A204.1 (cell line): Measurements from ENCODE around the gene DNAJB6.

Source experiments
- FAIRE-seq: peaks from 2 replicates; lab custom pipeline; 2012; peaks lifted over from hg19 to GRCh38; lab: Jason Lieb, UNC

The DNAJB6 gene

DNA sequence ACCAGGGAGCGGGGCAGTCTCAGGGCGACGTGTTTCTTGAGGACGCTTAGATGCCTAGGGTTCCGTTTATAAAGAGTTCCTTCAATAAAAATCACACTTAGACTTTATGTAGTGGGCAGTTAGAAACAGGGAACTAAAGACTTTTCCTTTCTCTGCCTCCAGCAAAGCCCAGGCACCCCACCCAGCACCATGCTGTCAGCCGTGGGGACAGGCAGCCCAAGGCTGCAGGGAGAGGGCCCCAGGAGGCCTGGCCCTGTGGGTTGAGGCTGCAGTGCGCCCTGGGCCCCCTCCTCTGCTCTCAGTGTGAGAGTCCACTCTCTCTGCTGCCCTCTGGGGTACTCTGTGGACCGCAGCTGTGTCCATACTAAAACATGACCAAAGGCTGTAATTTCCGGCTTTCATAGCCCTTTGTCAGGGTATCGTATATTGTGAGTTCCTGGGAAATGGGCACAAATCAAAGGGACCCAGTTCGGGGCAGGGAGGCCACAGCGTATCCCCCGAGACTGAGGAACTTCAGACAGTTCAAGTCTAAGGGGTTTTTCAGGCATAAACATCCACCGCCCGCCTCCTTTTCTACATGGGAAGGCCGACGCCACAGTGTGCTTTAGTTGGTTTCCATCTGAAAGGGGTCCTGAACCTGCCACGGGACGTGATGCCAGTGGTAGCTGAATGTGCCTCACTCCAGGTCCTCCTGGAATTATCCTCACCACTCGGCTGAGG is 59.7 kb downstream of the DNAJB6 start:
- no peak for FAIRE-seq

DNA sequence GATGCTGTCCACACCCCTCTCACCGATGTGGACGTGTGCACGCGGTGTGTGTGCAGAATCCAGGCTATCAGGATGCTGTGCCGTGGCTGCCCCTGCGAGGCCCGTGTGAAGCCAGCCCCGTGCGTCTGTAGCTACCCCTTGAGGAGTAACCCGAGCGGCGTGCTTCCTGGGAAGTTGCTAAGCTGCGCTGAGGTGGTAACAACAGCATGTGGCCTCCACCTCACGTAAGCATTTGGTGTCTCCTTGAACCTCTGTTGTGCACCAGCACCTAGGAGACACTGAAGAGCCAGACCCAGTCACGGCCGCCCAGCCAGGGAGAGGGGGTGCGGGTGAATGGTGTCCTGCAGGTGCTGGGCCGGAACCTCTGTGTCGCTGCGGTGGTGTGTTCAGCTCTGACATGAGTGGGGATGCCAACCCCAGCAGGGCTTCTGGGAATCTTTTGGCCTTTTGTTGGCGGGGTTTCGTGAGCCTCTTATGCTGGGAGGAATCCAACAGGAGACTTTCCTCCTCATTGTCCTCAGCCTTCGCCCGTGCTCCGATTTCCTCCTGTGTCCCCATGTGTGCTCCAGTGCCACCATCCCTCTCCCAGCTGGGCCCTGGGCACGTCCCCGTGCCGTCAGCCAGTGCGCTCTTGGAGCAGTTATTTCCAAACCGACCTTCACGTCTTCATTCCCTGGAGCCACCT is 60.4 kb downstream of the DNAJB6 start:
- FAIRE-seq: no peak

DNA sequence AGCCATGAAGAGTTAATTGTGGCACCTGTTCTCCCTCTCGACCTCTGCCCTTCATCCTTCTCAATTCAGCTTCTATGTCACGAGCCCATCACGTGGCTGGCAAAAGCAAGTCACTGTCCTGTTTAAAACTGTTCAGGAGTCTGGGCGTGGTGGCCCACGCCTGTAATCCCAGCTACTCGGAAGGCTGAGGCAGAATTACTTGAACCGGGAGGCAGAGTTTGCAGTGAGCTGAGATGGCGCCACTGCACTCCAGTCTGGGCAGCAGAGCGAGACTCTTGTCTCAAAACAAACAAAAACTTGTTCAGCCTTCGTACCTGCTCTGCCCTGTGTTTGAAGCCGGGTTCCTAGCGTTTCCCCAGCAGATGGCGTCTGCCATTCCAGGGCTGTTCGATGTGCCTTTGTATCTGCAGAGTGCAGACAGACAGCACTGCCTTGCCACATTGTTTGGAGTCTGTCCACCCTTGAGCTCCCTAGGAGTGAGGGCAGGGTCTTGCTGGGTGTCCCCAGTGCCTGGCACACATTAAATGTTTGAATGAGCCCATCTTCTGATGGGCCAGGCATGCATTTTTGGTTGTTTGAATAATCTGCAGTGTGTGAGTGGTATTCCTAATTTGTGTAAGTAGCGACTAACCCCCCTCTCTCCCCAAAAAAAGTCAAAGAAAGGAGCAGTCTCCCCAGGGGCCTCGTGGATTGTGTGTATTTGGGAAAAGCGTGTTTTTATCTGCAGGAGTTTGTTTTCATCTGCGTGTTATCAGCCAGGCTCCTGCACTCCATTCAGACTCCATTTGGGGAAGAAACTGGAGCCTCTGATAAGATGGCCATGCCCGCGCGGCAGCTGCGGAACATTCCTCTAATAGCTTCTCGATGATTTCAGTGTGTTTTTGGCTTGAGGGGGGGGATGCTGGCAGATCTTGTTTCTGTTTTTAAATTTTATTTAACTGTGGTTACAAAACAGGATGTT is 61.2 kb downstream of the DNAJB6 start:
- FAIRE-seq: no peak

DNA sequence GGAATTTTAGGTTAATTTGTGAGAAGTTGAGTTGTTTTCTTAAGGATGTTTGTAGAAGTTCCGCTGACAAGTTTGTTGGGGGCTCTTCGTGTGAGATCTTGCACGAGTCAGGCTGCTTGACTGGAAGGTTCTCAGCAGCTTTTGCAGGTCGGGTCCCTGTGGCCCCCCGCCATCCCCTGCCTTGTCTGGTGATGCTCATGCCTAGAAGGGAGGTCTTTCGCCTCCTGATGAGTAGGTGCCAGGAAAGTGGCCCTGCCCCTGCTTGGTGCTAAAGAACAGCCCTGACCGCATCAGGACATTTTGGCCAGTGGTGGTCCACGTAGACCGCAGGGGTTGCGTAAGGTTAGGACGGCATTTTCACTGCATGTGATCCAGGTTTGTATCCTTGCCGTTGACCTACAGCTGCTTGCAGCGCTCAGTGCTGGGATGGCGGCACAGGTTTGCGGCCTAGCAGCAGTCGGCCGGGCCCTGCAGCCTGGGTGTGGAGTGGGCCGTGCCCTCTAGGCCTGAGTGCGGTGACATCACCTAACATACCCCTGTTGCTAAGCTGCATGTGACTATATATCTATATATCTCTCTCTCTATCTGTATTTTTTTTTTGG is 62.4 kb downstream of the DNAJB6 start:
- FAIRE-seq: no peak

DNA sequence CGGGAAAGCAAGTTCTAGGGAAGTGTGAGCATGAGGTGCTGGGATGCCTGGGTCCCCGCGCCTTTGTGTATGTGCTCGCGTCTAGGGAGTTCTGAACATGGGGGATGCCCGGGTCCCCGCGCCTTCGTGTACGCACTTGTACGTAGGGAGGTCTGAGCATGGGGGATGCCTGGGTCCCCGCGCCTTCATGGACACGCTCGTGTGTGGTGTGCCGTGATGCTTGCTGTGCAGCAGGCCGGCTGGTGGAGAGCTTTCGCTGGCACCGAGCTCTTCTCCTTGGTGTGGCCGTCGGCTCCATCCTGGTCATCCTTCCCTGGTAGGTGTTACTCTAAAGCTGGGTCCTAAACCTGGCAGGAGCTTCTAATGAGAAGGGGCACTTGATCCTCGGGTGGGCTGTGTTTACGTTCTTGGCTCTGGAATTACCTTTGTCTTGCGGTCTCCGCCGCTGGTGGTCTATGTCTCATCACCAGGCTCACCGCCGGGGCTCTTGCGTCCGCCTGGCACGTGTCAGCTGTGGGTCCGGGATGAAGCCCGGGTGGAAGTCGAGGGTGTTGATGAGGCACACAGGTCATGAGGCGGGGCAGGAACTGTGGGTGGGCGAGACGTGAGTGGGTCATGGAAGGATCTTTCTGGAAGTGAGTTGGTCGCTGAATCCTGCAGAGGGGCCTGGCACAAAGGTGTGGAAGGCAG is 63.5 kb downstream of the DNAJB6 start:
- FAIRE-seq: no peak

DNA sequence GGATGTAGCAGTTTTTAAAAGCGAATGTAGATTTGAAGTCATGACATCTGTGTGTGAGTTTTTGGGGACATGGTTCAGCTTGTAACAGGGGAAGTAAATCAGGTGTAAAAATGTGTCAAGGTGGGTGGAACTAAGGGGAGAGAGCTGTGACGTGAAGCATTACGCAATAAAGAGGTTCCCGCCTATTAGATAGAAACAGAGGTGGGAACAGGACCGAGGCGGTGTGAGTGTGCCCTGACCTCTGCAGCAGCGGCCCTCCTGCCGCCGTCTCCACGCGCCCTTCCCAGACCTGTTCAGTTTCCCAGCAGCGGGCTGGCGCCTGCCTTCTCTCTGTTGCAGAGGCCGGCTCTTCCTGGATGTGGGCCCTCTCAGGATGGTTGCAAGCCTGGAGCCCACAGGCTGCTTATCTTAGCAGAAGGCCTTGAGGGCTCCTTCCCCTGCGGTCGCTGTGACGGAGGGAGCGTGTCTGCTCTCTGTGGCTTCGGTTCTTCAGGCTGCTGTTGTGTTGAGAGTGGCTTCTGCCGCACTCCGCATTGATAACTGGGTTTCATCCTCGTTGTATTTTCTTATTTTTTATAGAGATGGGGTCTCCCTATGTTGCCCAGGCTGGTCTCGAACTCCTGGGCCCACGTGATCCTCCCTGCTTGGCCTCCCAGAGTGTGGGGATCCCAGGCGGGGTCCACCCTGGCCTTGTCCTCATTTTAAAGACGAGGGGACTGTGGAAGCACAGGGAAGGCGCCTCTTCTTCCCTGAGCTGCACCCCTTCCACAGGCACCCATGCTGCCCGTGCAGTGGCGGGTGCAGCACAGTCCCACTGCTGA is 65.0 kb downstream of the DNAJB6 start:
- no peak for FAIRE-seq

DNA sequence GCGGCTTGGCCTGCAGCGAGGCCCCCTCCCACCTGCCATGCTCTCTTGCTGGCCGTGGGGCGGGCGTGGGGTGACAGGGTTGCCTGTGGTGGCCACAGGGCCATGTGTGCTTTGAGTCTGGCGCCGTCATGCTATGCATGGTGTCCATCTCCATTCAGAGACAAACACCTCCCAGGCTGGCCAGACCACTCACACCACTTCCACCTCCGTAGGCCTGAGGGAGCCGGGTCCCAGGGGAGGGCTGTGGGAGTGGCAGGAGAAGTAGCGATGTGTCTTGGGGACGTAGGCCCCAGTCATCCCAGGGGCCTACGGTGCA is 65.5 kb downstream of the DNAJB6 start:
- FAIRE-seq: no peak

DNA sequence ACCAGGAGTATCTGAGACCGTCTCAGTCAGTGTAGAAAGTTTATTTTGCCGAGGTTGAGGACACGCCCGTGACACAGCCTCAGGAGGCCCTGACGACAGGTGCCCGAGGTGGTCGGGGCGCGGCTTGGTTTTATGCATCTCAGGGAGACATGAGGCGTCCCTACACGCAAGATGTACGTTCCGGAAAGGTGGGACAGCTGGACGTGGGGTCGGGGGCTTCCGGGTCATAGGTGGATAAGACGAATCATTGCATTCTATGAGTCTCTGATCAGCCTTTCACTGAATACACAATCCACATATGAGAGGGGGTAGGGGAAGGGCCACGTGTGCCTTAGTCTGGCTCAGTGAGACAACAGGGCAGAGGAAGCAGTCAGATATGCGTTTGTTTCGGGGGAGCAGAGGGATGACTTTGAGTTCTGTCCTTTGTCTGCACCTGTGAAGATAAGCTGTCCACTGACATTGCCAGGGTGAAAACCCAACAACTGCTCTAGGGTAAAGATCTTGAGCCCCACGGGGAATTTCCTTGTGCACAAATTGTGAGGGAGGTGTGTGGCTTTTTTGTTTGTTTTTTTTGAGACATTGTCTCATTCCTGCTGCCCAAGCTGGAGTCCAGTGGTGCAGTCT is 66.2 kb downstream of the DNAJB6 start:
- no peak for FAIRE-seq

DNA sequence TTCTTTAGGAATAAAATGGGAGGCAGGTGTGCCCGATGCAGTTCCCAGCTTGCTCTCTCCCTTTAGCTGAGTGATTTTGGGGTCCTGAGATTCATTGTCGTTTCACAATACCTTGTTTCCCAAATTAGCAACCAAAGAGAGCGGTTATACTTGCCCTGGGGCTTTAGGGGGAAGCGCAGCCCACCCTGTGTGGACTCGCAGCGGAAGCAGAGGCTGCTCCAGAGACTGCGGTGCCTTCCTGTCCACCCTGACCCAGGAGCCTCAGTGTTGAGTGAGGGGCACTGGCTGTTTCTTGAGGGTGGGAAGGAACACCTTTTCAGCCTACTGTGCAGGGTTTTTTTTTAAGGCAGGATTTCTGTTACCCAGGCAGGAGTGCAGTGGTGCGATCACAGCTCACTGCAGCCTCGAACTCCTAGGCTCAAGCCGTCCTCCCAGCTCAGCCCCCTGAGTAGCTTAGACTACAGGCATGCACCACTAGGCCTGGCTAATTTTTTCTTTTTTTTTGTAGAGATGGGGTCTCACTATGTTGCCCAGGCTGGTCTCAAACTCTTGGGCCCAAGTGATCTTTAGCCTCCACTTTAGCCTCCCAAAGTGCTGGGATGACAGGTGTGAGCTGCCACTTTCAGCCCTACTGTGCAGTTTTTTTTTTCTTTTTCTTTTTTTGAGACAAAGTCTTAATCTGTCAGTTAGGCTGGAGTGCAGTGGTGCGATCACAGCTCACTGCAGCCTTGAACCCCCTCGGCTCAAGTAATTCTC is 67.0 kb downstream of the DNAJB6 start:
- no peak for FAIRE-seq

DNA sequence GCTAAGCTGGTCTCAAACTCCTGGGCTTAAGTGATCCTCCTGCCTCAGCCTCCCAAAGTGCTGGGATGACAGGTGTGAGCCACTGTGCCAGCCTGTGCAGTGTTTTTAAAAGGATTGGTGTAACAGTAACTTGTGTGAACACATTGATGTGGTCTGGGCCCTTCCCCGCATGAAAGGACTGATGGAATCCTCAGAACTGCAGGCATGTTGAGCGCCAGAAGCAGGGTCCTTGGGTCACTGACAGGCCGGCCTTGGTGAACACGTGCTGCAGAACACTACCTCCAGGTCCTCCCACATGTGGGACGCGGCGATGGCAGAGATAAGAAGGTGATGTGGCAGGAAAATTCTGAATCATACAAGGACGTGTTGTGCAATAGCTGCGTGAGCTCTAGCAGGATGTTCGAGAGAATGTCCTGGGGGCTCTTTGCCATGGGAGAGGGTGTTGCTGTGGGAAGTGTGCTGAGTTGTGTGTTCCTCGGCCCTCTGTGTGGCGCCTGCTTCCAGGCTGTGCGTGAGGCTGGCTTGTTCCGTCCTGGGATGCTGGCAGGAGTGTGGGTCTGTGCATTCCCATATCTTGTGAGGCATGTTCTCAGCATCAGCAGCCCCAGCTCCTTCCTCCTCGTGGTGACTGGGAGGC is 68.2 kb downstream of the DNAJB6 start:
- FAIRE-seq: no peak

DNA sequence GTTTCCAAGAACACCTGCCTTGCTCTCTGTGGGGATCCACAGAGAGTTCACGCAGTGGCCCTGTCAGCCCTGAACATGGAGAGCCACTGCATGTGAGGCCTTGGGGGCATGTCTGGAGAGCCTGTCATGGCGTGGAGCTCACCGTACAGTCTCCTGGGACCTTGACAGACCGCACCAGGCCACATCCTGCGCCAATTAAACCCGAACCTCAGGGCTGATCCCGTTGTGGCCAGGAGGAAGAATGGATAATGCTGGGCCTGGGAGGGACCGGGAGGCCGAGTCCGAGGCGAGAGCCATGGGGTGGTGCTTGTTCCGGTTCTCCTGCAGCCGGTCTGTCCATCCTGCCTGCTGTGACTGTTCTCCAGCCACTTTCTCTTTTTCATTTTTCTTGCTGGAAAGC is 68.7 kb downstream of the DNAJB6 start:
- no peak for FAIRE-seq

DNA sequence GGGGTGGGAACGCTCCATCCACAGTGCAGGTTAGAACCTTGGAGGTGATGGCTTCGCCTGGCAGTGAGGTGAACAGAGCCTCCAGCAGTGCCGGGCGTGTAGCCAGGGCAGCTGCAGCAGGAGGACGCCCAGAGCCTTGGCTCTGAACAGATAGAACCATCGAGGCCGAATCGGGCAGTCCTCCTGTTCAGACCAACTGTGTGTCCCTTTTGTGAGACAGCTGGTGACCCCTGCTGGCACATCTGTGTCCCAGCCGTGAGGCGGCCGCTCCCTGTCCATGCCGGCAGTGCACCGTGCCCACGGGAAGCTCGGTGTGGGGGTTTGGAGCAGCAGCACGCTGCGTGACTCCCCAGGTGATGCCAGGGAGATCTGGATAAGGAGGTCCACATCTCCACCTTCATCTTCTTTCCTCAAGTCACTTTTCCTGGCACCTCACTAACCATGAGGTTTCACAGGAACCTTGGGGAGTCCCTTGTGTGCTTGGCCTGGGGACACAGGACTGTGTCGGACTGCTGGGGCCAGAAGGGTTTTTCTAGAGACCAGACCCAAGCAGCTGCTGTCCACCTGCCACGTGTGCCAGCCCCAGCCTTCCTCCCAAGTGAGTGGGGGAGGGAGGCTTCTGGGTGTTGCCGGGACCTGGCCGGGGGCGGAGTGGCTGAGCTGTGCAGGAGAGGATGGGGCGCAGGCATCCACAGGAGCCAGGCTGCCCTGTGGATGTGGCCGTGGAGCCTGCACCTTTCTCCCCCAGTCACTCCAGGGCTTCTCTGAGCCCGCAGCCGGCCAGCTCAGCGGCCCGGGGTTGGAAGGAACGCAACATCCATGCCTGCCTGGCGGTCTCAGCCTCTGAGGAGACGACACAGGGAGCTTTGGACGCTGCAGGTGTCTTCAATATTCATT is 69.4 kb downstream of the DNAJB6 start:
- FAIRE-seq: no peak

DNA sequence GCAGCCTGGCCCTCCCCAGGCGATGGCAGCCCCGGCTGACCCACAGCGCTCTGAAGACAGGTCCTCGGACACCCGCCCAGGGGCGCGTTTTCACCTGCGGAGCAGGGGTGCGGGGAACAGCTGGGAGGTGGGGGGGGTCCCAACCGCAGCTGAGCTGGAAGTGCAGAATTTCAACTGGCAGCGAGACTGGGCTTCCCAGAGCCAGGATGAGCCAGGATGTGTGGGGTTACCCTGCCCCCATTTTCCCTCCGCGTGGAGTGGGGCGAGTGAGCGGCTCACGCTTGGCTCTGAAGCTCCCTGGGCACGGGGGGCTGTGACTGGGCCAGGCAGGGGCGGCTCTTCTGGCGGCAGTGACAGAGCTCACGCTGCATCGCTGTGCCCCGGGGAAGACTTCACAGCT is 70.2 kb downstream of the DNAJB6 start:
- no peak for FAIRE-seq

DNA sequence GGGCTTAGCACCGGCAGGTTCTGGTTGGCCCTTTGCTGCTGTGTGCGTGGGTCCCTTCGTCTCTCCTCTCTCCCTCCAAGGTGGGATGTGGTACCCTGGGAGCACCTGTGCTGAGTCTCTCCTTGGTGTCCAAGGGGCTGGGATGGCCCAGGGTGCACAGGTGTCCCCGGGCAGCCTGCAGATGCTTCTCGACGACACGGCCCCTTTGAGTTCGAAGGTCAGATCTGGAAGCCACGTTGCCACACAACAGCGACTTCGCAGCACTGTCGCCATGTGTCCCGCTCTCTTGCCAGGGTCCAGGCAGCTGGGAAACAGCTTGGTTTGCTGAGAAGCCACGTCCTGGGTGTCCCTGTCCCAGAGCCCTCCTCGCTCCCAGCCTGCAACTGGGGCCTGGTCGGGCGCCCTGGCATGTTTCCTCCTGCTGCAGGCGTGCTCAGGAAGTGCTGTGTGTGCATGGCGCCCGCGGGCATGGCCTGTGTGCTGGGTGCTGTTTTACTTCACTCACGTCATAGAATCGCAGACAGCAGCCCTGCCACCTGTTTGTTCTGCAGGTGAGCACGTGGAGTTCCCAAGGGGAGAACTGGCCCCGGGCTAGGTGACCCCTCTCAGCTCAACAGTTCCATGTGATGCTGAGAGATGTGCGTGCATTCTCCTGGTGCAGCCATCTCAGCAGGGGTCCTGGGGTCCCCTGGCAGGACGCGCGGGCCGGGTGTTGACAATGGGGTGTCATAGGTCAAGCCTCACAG is 70.9 kb downstream of the DNAJB6 start:
- no peak for FAIRE-seq

DNA sequence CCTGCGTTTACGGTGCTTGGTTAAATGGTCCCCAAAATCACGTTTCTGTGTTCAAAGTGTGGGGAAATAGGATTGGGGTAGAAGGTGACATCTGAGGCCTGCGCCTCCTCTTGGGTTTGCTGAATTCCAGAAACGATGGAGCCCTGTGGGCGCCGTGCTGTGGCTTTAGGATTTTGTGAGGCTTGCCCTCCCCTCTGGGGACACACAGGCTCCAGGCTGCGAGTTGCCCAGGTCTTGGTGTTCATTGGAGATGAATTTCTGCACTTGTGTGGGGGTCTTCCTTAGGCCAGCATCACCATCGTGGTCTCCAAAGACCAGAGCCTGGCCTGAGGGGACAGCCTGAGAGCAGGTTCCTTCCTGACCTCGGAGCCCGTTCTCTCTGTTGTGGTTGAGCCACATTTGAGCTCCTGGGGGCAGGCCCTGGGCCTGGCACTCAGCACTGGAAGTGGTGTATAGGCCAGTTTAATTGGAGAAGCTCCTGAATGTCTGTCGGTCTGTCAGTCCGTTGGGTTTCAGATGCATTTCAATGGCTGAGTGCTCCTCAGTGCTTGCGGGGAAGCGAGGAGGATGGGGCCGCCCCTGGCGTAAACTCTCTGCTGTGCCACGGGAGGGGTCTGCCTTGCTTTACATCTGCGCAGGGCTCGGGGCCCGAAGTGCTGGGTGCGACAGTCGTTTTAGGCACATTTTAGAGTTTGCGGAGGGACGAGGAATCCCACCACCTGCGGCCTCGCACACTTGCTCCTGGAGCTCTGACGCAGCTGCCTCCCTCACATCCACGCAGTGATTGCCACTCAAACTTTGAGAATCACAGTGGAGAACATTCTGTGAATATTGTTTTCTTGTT is 71.7 kb downstream of the DNAJB6 start:
- no peak for FAIRE-seq

DNA sequence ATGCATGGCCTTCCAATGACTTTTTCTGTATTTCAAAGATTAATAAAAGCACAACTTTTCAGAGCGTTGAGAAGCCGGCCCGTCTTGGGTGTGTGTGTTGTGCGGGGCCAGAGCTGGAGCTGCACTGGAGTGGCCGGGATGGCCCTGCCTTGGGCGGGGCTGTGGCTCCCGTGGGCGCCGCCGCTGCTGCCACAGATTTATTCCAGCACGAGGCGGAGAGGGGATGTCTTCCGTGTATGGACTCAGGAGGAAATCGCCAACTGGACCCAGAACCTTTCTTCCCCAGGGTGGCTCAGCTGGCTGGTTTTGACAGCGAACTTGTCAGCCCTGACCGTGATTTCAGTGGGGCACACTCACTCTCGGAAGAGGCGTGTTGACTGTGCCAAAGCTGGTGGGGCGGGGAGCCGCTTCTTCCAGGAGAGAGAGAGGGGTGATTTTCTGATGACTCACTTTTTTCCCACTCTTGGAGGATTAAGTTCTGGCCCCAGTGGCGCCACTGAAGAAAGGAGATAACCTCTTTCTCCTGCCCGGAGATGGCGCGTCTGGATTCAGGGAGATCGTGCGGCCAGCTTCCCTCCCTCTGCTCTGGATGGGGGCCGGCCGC is 72.4 kb downstream of the DNAJB6 start:
- FAIRE-seq: no peak
